Ishikawa (cell line): ENCODE results near the gene ST7.

ENCODE experiments used
- EP300 ChIP-seq: IDR thresholded peaks from 2 replicates; pipeline ENCODE4 v1.6.1; 2012; ENCODE audit warnings: borderline replicate concordance
- YY1 ChIP-seq: IDR thresholded peaks from 2 replicates; pipeline ENCODE4 v1.6.1; 2012; ENCODE audit warnings: low read depth
- TF ChIP-seq, protein P1 (sequence below): IDR thresholded peaks from 2 replicates; pipeline ENCODE4 v1.6.1; 2012; ENCODE audit warnings: low read depth, mild to moderate bottlenecking

GRCh38 chr7:117113871-117114270 is 160.6 kb downstream of the ST7 start:
- TF ChIP-seq YY1 (no peak), EP300 (no peak)
- TF ChIP-seq, protein P1, sequence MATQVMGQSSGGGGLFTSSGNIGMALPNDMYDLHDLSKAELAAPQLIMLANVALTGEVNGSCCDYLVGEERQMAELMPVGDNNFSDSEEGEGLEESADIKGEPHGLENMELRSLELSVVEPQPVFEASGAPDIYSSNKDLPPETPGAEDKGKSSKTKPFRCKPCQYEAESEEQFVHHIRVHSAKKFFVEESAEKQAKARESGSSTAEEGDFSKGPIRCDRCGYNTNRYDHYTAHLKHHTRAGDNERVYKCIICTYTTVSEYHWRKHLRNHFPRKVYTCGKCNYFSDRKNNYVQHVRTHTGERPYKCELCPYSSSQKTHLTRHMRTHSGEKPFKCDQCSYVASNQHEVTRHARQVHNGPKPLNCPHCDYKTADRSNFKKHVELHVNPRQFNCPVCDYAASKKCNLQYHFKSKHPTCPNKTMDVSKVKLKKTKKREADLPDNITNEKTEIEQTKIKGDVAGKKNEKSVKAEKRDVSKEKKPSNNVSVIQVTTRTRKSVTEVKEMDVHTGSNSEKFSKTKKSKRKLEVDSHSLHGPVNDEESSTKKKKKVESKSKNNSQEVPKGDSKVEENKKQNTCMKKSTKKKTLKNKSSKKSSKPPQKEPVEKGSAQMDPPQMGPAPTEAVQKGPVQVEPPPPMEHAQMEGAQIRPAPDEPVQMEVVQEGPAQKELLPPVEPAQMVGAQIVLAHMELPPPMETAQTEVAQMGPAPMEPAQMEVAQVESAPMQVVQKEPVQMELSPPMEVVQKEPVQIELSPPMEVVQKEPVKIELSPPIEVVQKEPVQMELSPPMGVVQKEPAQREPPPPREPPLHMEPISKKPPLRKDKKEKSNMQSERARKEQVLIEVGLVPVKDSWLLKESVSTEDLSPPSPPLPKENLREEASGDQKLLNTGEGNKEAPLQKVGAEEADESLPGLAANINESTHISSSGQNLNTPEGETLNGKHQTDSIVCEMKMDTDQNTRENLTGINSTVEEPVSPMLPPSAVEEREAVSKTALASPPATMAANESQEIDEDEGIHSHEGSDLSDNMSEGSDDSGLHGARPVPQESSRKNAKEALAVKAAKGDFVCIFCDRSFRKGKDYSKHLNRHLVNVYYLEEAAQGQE = no peak
